NCI-H510A treated with DMSO at 0.1 percent for 48 hours (cell line): Measurements from ENCODE around the gene ISM2.
A peak's percentile ranks its signal among the peaks of the same experiment; 100 is the strongest.

ENCODE experiments used
- DNase-seq: peaks from one replicate; lab custom pipeline; 2025; lab: John Stamatoyannopoulos, UW

Gene ISM2

DNA sequence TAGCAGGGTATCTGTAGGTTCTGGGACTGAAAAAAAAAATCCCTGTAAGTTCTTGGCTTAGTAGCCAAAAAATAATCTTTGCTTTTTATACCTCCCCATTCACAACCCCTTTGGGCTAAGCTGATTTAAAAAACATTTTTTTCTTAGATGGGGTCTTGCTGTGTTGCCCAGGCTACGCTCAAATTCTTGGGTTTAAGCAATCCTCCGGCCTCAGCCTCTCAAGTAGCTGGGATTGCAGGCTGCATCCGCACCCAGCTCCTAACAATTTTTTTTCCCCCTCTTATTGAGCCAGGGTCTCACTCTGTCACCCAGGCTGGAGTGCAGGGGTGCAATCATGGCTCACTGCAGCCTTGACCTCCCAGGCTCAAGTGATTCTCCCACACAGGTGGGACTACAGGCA, 9.1 kb upstream of the ISM2 start:
- DNase-seq, result no peak

DNA sequence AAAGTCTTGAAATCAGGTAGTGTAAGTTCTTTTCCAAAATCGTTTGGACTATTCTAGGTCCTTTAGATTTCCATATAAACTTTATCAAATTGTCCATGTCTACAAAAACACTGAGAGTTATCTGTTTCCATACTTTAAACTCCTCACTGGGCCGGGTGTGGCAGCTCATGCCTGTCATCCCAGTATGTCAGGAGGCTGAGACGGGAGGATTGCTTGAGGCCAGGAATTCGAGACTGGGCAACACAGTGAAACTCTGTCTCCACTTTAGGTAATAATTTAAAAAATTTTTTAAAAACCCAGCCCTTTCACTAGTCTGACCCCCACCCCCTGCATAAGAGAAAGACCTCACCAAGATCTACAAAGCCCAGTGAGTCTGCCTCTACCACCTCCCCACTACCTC, 6.4 kb upstream of the ISM2 start:
- no peak for DNase-seq

DNA sequence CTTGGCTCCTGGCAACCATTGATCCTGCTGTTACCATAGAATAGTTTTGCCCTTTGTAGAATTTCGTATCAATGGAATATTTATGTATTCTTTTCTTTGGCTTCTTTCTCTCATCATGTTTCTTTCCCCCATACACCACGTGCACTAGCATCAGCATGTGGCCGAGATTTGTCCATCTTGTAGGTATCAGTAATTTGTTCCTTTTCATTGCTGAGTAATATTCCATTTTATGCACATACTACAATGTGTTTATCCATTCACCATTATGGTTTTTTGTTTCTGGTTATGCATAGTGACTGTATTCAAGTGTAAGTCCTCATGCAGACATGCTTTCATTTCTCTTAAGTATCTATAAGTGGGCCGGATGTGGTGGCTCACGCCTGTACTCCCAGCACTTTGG, 4.5 kb upstream of the ISM2 start:
- no peak for DNase-seq

DNA sequence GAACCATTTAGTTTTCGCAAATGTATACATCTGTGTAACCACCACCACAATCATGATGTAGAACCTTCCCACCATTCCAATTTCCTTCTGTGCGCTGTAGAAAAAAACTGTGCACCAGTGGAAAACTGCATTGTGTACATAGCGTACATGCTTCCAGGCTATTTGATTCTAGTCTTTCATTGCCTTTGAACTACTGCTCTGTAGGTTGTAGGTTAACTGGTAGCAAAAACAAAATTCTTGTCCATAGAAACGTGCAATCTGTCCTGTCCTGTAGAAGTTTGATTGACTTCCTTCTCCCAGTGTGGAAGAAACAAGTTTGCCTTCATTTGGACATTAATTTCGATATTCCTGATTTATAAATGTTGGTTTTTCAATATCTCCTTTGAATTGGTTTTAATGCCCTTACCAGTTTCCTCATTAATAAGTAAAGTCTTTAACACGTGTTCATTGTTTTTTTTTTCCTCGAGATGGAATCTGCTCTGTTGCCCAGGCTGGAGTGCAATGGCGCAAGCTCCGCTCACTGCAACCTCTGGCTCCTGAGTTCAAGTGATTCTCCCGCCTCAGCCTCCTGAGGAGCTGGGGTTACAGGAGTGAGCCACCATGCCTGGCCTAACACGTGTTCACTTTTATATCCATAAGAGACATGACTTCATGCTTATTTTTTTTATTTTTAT, 3.6 kb upstream of the ISM2 start:
- no peak for DNase-seq

DNA sequence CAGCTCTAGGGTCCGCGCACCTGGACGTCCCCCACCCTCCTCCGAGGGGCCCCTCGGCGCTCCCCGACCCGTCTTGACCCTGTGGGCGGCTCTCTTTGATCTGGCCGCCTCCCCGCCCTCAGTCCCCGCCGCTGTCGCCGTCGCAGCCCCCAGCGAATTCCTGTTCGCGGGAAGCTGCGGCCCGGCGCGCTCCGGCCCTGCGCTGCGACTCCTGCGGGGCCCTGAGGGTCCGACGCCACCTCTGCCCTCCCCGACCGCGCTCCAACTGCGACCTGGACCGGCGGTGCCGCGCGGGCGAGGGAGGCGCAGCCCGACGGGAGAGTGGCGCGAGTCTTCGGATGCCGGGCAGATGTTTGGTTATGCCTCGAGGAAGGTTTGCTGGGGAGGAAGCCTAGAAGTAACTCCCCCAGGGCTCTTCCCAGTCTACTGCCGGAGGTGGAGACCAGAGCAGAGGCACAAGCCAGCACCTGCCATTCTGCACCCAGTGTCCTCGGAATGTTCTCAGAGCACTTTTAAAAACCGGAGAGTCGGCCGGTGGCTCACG, 440 bp upstream of the ISM2 start:
- DNase-seq, result peak; percentile 54

DNA sequence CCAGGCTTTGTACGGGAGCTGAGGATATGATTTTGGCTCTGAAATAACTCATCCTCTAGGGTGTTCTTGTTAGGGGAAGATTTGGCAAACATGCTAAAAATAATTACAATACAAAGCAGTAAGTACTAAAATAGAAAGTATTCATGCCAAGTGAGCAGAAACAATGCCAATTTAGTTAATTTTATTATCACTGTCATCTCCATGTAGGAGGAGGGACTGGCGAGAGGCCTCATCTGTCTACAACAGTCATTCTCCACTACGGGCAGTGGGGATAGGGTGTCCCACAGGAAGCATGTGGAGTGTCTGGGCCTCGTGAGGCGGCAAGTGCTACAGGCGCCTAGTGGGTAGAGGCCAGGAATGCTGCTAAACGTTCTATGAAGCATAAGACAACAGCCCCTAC, 3.3 kb downstream of the ISM2 start:
- DNase-seq, result no peak

DNA sequence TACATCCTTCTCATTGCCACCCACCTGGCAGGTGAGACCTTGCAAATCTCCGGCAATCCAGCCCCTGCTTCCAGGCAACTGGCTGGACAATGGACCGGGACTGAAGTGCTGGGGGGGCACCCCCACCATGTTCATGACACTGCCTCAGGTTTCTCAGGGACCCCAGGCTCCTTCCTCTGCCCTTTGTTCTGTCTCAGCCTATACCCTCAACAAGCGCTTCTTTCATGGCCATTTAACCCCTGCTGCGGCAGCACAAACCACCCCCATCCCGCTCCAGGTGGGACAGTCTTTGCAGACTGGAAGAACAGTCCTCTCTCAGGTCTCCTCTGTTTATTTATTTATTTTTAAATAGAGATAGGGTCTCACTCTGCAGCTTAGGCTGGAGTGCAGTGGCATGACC, 7.6 kb downstream of the ISM2 start:
- no peak for DNase-seq

DNA sequence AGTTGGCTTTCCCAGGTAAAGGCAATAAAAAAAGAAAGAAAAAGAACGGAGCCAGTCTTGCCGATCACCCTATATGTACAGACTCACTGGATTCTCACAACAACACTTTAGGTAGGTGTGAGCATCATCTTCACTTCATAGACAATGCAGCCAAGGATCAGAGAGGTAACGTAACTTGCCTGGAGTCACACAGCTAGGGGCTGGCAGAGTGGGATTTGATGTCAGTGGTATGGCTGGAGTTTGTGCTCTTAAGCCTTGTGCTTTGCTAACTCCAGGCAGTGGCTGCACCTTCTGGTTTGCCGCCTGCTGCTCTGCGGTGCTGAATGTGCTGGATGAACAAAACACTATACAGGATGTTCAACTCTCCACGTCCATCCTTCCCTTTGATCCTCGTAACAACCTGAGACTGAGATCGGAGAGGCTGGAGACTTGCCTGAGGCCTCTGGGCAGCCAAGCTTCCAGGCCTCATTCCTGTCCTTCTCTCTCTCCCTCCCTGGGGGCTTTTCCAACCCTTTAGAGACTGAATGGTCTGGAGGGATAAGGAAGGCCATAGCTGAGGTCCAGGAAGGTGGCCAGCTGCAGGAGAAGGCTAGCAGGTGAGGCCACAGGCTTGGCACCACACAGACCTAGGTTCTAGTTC, 8.1 kb downstream of the ISM2 start:
- DNase-seq, result no peak

DNA sequence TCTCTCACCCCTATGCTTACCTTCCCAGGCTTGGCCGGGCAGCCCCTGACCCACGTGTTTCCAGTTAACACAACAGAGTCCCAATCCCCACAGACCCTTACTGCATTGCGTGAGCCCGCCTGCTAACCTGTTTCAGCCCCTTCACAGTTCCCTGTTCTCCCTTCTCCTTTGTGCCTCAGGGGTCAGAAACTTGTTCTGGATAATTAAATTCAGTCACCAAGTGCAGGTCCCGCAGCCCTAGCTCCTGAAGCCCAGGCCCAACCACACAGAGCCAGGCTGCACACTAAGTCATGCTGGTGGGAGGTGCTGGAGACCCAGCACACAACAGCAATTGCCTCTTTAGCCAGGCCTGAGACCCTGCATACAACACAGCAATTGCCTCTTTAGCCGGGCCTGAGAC, 9.6 kb downstream of the ISM2 start:
- no peak for DNase-seq

DNA sequence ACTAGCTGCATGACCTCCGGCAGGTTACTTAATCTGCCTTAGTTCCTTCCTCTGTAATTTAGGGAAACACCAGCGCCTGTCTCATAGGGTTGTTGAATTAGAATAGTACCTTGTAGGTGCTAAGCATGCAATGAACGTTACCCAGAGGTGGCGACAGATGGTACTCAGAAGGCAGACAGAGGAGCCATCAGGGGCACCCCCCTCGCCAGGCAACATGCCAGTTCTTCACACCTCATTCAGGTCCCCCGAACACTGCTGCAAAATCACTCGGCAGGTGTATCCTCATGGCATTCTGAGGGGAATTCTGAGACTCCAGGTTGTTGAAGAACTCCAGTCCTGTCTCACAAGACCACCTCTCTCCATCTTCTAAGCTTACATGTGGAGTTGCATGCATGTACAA, 10.1 kb downstream of the ISM2 start:
- DNase-seq, result no peak

DNA sequence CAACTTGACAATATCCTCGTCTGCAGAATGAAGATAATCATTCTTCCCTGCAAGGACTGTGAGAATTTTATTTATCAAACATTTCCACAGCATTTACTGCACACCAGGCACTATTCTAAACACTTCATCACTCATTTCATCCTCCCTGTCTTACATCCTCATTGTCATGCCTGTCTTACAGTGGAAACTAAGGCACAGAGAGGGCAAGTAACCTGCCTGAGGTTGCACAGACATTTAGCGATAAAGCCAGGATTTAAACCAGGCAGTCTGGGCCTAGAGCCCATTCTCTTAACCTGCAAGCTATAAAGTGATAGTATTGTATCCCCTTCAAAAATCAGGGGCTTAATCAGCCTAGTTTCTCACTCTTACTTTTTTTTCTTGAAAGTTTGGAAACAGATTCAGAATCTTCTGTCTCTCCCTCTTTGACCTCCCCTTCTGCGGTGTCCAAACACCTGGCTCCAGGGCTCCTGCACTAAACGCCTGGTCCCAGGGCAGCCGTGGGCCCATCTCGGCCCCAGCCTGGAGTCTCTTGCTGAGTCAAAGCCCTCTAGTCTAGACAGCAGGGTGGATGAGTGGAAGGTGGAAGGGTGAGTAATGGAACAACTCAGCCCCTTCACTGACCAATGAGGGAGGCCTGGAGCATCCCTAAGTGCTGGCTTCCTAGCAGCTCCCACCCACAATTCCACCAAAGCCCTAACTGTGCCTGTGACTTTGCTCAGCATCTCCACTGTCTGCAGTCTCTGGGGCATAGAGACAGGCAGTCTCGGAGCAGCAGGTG, 12.5 kb downstream of the ISM2 start:
- no peak for DNase-seq

DNA sequence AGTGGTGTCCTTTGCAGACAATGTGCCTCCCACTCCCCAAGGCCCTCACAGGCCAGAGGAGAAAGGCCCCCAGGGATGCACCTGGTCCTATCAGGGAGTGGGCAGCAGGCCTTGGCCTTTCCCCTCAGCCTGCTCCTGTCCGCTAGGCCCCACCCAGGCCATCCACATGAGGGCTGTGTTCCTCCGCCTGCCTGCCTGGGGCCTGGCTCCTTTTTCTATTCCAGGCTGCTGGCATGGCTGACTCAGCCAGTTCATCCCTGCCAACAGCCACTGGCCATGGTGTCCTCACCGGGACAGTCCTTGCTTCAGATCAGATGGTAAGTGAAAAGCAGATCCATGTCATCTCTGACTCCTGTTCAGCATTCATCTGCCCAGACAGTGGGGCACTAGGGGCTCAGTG, 13.4 kb downstream of the ISM2 start:
- DNase-seq, result no peak

DNA sequence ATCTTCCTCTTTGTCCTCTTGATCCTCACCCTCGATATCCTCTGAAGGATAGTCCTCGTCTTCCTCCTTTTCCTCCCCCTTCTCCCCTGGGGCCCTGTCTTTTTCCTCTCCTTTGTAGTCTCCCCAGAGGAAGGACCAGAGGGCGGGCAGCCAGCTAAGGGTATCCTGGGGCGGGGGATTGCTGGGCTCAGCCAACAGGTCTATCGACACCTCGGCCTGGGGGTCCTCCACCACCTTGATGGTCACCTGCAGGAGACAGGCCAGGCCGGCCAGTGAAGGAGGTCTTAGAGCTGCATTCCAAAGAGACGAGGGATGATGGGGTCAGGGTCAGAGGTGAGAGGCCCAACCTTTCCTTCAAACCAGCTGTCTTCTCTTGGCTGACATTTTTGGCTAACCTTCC, 16.2 kb downstream of the ISM2 start:
- no peak for DNase-seq

DNA sequence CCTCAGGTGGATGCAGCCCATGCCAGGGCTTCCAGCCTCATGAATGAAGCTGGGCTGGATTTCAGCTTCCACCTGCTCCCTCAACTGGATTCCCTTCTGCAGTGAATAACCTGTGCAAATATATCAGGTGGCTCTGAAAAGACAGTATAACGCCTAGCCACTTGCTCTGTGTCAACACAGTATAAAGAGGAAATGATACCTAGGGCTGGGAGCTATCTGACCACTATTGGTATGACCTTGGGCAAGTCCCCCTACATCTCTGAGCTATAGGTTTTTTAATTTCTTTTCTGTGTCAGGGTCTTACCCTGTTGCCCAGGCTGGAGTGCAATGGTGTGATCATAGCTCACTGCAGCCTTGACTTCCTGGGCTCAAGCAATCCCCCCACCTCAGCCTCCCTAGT, 19.8 kb downstream of the ISM2 start:
- no peak for DNase-seq

DNA sequence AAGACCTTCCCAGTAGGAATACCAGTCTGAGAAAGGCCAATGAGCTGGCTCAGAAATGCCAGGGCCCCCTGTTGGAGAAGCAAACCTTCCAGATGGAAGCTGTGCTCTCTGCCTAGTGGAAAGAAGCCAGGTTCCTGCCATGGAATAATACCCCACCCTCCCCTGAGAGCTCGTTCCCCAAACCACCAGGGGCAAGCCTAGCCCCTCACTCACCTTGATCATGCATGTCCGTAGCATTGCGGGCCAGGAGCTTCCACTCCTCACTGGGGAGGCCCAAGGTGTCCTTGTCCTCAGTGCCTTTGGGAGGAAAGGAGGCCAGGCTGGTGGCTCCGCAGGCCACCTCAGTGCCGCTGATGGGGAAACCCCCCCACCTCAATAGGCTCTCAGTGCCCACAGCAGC, 20.6 kb downstream of the ISM2 start:
- no peak for DNase-seq

DNA sequence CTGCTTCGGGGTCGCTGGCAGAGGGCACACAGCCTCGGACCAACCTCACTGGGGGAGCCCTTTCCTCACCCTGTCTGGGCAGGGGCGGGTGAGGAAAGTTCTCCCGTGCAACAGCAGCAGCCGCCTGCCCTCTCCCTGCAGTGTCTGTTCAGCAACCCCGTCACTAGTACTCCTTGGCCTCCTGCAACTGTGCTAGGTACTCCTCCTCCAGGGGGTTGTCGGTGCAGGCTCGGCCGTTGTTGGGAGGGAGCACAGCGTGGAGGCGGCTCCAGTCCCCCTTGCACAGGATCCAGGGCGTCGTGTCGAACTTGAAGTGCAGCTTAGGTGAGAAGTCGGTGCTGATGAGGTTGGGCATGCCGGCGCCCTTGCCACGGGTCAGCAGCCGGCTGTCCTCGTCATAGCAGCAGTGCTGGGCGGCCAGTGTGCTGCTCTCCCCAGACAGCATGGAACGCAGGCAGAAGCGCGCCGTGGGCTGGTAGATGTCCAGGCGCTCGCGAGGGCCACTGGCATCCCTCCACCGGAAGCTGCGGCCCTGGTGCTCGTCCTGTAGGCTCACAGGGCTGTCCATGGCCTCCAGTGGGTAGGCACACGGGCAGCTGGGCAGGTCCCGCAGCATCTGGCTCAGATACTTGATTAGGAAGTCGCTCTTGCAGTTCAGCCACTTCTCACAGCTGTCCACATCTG, 23.0 kb downstream of the ISM2 start:
- DNase-seq, result no peak

DNA sequence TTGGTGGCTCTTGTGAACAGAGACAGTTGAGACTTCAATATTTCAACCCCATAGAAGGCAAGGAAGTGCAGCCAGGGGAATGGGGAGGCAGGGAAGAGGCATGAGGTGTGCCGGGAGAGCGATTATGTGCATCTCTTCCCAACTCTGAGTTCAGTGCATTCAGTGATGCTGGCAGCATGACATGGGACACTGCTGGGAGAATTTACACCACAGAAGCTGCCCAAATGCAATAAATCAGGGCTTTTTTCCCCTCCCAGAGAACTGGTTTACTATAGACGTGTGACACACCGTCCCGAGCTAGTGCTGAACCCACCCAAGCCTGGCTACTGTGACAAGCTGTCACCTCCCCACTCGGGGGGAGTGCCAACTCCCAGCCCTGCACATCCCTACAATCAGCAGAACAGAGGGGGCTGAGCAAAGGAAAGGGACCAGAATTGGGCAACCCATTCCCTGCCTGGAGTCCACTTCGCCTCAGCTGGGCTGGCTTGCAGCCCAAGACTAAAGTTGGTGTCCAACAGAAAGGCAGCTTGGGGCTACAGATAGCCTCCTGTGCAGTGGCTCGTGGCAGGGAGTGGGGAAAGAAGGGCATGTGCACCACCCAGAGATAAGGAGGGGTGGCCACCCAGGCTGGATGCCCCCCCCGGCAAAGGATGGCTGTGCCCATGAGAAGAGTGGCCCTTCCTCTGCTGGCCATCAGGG, 24.0 kb downstream of the ISM2 start:
- DNase-seq, result no peak

DNA sequence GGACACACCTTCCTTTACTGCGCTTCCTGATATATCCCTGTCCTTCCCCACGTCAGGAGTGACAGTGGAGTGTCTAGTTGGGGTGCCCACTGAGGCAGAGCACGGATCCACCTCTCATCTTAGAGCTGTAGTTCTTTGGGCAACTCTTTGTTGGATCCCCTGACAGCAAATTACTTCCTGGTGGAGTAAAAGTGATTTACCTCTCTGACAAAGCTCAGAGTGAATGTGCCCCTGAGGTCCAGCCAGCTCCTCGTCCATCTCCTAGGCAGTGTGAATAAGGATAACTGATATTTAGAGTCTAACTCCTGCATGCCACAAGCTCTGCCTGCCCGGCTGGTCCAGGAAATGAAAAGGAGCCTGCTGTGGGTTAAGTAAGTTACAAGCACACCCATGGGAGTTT, 24.7 kb downstream of the ISM2 start:
- no peak for DNase-seq

DNA sequence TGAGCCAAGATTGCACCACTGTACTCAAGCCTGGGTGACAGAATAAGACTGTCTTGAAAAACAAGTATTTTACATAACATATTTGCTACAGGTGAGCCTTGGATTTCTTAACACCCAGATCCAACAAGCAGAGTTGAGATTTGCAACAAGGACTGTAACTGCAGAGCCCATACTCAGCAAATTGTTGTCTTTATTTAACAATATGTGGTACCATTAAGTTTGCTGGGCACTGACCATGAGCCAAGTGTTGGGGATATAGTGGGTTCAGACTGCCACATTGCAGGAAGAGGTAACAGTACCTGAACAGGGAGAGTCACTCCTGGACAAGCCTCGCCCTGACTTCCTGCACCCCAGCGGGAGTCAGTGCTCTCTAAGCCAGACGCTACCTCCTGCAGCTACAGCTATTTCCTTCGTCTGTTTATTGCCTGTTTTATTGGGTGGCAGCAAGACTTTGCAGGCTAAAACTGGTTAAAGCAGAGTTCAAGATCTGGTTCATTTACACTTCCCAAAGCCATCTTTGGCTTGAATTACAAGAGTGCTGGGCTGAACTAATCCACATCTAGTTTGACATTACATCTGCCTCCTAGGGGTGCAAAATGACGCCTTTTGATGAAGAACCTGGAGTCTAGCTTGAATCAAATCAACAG, 28.3 kb downstream of the ISM2 start:
- no peak for DNase-seq

DNA sequence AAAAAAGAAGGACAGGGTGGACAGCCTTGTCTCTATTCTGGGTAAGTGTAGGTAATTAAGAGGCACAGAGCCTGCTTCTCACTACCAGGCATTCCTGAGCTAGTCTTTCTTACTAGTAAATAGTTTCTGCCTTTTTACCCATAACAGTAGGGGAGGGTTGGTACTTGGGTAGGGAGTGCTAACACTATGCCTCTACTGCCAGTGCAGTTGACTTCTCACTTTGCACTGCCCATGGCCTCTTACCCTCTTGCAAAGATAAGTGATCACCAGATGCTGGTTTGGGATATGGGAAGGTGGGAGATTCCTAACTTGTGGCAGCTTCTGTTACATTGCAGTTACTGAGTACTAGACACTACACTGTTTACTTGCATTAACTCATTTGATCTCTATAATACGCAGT, 29.1 kb downstream of the ISM2 start:
- no peak for DNase-seq

DNA sequence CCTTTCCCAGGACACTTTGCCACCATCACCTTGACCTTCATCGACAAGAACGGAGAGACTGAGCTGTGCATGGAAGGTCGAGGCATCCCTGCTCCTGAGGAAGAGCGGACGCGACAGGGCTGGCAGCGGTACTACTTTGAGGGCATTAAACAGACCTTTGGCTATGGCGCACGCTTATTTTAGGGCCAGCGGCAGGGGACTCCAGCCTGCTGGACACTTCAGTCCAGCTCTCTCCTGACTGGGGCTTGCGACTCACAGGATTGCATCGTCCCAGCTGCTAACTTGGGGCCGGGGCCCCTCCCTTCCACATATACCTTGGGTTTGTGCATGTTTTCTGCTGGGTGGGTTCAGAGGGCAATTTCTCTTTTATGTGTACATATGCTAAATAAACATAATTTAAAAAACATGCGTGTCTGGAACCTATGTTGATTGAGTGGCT, 29.5 kb downstream of the ISM2 start:
- DNase-seq, result no peak
